Fibroblast of lung (primary cell): ENCODE data around the gene SNX6. TPM values are rescaled to one million over a fixed set of nuclear protein-coding genes. Genes with fewer than 3 reads are reported as not detected.

Source experiments
- DNase-seq, 2 donors: peaks; one replicate each; pipeline versions ENCODE4 v3.0.0 to v3.0.0-alpha.2; 2010; ENCODE audit warnings: low read depth in 2 of 2
- H2AFZ ChIP-seq: 2 replicates; pipeline ENCODE4 v1.5.1; 2012; ENCODE audit warnings: low read length, control low read depth, inconsistent platforms
- H3K27ac ChIP-seq: 2 replicates; pipeline ENCODE4 v1.5.1; 2011; ENCODE audit warnings: low read length, control low read depth; ENCODE audit not compliant: insufficient read depth
- H3K27me3 ChIP-seq: 2 replicates; pipeline ENCODE4 v1.5.1; 2011; ENCODE audit warnings: mild to moderate bottlenecking, low read length; ENCODE audit not compliant: control insufficient read depth, insufficient read depth
- H3K36me3 ChIP-seq: 2 replicates; pipeline ENCODE4 v1.5.1; 2011; ENCODE audit warnings: low read length; ENCODE audit not compliant: control insufficient read depth, insufficient read depth
- H3K4me1 ChIP-seq: 2 replicates; pipeline ENCODE4 v1.5.1; 2011; ENCODE audit warnings: low read length; ENCODE audit not compliant: control insufficient read depth, insufficient read depth; ENCODE audit errors: extremely low read depth
- H3K4me2 ChIP-seq: 2 replicates; pipeline ENCODE4 v1.5.1; 2011; ENCODE audit warnings: low read length, control low read depth; ENCODE audit not compliant: insufficient read depth; ENCODE audit errors: extremely low read depth
- H3K4me3 ChIP-seq, 4 experiments: fragments of 200-600 bp in 1 of 4; sonication (generic) in 1 of 4; replicated peaks in 1 of 4; 2 replicates each; pipeline ENCODE4 v1.5.1; 2011 to 2016; ENCODE audit warnings: low read length in 4 of 4, low read depth in 3 of 4, mild to moderate bottlenecking in 3 of 4, control low read depth in 2 of 4, inconsistent platforms in 1 of 4, mixed read lengths in 1 of 4; ENCODE audit not compliant: insufficient read depth in 1 of 4; ENCODE audit errors: control extremely low read depth in 1 of 4
- H3K79me2 ChIP-seq: 2 replicates; pipeline ENCODE4 v1.5.1; 2012; ENCODE audit warnings: mild to moderate bottlenecking, low read length, inconsistent platforms; ENCODE audit not compliant: control insufficient read depth, insufficient read depth
- H3K9ac ChIP-seq: 2 replicates; pipeline ENCODE4 v1.5.1; 2011; ENCODE audit warnings: mild to moderate bottlenecking, low read length, control low read depth; ENCODE audit not compliant: insufficient read depth
- H3K9me3 ChIP-seq: 2 replicates; pipeline ENCODE4 v1.5.1; 2012; ENCODE audit warnings: low read depth, low read length; ENCODE audit not compliant: control insufficient read depth, insufficient read depth
- H4K20me1 ChIP-seq: 2 replicates; pipeline ENCODE4 v1.5.1; 2011; ENCODE audit warnings: low read length; ENCODE audit not compliant: control insufficient read depth, insufficient read depth; ENCODE audit errors: extremely low read depth
- EZH2 ChIP-seq: IDR thresholded peaks from 2 replicates; pipeline ENCODE4 v1.5.1; 2012; ENCODE audit warnings: low read length, control low read depth, mild to moderate bottlenecking; ENCODE audit errors: missing control alignments
- polyA plus RNA-seq, 2 donors: library from polyadenylated mRNA; depleted of rRNA in 1 of 2; stranded (reverse) in 1 of 2; unstranded in 1 of 2; fragments of >200 nt; gene quantifications; 2 replicates each; pipeline ENCODE4 v1.2.1, GENCODE V29; 2011 to 2012; ENCODE audit warnings: missing spikeins in 1 of 2
- total RNA-seq: library from RNA; depleted of rRNA; stranded (reverse); fragments of >200 nt; gene quantifications from 2 replicates; pipeline ENCODE4 v1.2.1, GENCODE V29; 2014
- TF ChIP-seq, protein P1 (sequence below), 2 donors: IDR thresholded peaks in 1 of 2; conservative IDR thresholded peaks in 1 of 2; 1 replicate in 1 of 2; 2 replicates in 1 of 2; pipeline ENCODE4 v1.5.1; 2011 to 2012; ENCODE audit warnings: low read length in 2 of 2, control low read depth in 1 of 2, inconsistent platforms in 1 of 2, low read depth in 1 of 2, mild to moderate bottlenecking in 1 of 2

SNX6 gene
- total and polyA plus RNA-seq, 2 donors (not counting 1 experiment from before 2014, with no cell fraction given) = 131 to 232 TPM

DNA sequence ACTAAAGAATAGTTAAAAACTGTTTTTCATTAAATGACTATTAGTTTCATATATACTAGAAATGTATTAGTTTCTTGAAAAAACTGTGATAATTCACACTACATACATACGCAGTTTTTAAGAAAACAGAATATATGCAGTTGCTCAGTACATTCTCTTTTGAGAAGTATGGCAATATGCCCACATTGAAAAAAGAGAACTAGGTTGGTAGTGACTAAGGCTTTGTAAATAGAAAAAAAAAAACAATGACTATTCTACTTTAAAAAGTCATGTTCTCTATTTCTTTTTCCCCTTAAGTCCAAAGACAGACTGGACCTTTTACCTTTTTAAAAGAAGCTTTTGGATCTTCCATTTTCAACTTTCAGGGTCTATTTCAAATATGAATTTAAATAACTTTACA lies 25.0 kb downstream of the SNX6 start:
- Histone ChIP-seq H2AFZ (no peak overlapping the region), H3K4me2 (no peak overlapping the region), H3K9me3 (no peaks in the 10 kb centered on the region), H3K27me3 (no peaks in the 10 kb centered on the region), H3K36me3 (peaks cover 12% of the 10 kb centered on the region), H4K20me1 (no peaks in the 10 kb centered on the region), H3K9ac (no peak overlapping the region), H3K4me1 (no peaks in the 10 kb centered on the region), H3K4me3 (no peak overlapping the region), H3K27ac (no peak overlapping the region), H3K79me2 (no peaks in the 10 kb centered on the region)
- no peak for TF ChIP-seq EZH2
- TF ChIP-seq, protein P1, sequence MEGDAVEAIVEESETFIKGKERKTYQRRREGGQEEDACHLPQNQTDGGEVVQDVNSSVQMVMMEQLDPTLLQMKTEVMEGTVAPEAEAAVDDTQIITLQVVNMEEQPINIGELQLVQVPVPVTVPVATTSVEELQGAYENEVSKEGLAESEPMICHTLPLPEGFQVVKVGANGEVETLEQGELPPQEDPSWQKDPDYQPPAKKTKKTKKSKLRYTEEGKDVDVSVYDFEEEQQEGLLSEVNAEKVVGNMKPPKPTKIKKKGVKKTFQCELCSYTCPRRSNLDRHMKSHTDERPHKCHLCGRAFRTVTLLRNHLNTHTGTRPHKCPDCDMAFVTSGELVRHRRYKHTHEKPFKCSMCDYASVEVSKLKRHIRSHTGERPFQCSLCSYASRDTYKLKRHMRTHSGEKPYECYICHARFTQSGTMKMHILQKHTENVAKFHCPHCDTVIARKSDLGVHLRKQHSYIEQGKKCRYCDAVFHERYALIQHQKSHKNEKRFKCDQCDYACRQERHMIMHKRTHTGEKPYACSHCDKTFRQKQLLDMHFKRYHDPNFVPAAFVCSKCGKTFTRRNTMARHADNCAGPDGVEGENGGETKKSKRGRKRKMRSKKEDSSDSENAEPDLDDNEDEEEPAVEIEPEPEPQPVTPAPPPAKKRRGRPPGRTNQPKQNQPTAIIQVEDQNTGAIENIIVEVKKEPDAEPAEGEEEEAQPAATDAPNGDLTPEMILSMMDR (conservative IDR thresholded peaks at IDR 0.05 in 1 of 2, IDR thresholded peaks at IDR 0.05 in 1 of 2; ENCODE audit: low read depth in 1 of 2, low read length in 2 of 2) = no peak
- peak; percentile 39 to 43 for DNase-seq

DNA sequence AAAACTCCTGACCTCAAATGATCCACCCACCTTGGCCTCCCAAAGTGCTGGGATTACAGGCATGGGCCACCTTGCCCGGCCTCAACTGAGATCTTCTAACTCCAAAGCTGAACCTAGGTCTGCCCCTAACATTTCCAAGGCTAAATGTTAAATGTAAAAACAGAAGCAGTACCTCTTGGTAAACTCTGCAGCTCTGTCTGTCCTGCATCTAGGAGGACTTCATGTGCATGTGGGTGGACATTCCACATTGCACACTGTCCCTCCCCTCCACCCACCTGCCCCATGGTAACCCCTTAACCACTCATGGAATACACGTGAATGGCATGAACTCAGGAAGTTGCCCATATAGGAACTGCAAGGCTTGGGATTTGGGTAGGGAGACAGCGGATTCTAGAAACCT lies 33.1 kb downstream of the SNX6 start:
- TF ChIP-seq EZH2 = no peak
- TF ChIP-seq, protein P1 (conservative IDR thresholded peaks at IDR 0.05 in 1 of 2, IDR thresholded peaks at IDR 0.05 in 1 of 2; ENCODE audit: low read depth in 1 of 2, low read length in 2 of 2) = no peak
- Histone ChIP-seq H3K27ac (no peak overlapping the region), H3K4me3 (no peak overlapping the region), H3K4me2 (no peak overlapping the region), H3K9ac (no peak overlapping the region), H3K9me3 (no peaks in the 10 kb centered on the region), H4K20me1 (no peaks in the 10 kb centered on the region), H3K79me2 (no peaks in the 10 kb centered on the region), H3K27me3 (no peaks in the 10 kb centered on the region), H3K4me1 (no peaks in the 10 kb centered on the region), H2AFZ (no peak overlapping the region), H3K36me3 (peaks cover 7% of the 10 kb centered on the region)
- DNase-seq = no peak

DNA sequence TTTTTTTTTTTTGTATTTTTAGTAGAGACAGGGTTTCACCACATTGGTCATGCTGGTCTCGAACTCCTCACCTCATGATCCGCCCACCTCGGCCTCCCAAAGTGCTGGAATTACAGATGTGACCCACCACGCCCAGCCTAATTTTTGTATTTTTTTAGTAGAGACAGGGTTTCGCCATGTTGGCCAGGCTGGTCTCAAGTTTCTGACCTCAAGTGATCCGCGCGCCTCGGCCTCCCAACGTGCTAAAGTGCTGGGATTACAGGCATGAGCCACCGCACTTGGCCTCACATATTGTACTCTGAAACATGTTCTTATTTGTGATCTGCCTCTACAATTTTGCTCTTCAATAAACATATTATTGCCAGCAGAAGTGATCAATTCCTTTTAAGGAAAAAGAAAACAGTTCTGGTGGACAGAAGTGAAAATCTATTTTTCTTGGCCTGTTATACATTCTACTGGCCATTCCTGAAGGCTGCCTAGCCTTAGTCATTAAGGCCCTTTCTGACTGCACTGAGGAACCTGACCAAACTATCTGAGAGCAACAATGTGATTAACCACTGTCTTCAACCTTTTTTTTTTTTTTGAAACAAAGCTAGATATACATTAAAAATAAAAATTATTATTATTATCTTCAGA lies 36.1 kb downstream of the SNX6 start:
- H3K4me1 ChIP-seq = no peaks in the 10 kb centered on the region
- no peak overlapping the region for H3K4me3 ChIP-seq
- TF ChIP-seq EZH2 = no peak
- TF ChIP-seq, protein P1 (conservative IDR thresholded peaks at IDR 0.05 in 1 of 2, IDR thresholded peaks at IDR 0.05 in 1 of 2; ENCODE audit: low read depth in 1 of 2, low read length in 2 of 2) = no peak
- peaks cover 2% of the 10 kb centered on the region for H3K79me2 ChIP-seq
- H4K20me1 ChIP-seq = no peaks in the 10 kb centered on the region
- peaks cover 6% of the 10 kb centered on the region for H3K36me3 ChIP-seq
- no peak overlapping the region for H3K4me2 ChIP-seq
- H2AFZ ChIP-seq = no peak overlapping the region
- H3K9ac ChIP-seq = no peak overlapping the region
- H3K27me3 ChIP-seq = no peaks in the 10 kb centered on the region
- no peak overlapping the region for H3K27ac ChIP-seq
- DNase-seq = peak; percentile 22 to 88
- H3K9me3 ChIP-seq = no peaks in the 10 kb centered on the region
